HG03558 (cell line): Measurements from ENCODE around the gene RBL1.
"Not testable (repeated sequence)": the region's sequence is repeated elsewhere in the genome, so short reads cannot be mapped to it uniquely, and the experiment has no call there.

ENCODE experiments used
- ATAC-seq: cut with Tn5 transposase; IDR thresholded peaks from one replicate; pipeline ENCODE4 v1.9.1; 2021; ENCODE audit warnings: moderate number of reproducible peaks; ENCODE audit not compliant: unreplicated experiment; ENCODE audit errors: extremely low read depth

The RBL1 gene

DNA sequence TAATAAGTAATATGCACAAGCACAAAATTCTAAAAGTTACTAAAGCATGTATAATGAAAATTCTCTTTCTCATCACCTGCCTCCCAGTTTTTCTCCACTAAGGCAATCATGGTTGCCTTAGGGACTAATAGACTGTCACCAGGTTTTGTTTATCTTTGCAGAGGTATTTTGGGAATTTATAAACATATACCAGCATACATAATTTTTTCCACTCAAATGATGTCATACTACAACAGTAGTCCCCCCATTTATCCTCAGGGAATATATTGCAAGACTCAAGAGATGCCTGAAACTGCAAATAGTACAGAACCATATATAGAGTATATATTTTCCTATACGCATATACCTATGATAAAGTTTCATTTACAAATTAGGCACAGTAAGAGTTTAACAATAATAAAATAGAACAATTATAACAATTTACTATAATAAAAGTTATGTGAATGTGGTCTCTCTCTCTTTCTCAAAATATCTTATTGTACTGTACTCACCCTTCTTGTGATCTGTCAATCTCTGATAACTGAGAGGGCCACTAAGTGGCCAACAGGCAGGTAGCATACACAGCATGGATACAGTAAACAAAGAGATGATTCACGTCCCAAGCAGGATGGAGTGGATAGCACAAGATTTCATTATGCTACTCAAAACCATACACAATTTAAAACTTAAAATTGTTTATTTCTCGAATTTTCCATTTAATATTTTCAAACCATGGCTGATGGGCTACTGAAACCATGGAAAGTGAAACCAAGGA, 19.7 kb downstream of the RBL1 start:
- no peak for ATAC-seq

DNA sequence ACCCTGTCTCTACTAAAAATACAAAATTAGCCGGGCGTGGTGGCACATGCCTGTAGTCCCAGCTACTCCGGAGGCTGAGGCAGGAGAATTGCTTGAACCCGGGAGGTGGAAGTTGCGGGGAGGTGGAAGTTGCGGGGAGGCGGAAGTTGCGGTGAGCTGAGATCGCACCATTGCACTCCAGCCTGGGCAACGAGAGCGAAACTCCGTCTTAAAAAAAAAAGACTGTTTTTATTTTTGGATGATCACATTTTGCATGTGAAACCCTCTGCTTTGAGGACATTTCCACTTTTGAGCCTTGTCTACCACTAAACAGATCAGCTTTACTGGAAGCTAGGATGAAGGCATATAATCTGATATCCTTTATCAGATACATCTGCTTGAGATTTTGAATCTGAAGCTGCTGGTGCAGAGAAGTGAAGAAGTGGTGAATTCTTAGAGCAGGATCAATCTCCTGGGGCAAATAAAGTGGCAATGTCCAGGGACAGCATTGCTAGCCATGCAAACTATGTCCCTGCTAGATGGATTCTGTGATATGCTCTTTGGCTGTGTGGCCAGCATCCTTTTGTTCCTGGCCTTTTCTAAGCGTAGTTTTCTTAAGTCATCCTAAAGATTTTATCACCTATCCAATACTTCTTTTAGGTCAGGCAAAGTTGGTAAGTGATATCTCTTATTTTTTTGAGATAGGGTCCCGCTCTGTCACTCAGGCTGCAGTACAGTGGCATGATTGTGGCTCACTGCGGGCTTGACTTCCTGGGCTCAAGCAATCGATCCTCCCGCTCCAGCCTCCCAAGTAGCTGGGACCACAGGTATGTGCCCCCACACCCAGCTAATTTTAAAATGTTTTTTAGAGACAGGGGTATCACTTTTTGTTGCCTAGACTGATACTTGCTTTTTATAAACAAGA, 23.3 kb downstream of the RBL1 start:
- no peak for ATAC-seq

DNA sequence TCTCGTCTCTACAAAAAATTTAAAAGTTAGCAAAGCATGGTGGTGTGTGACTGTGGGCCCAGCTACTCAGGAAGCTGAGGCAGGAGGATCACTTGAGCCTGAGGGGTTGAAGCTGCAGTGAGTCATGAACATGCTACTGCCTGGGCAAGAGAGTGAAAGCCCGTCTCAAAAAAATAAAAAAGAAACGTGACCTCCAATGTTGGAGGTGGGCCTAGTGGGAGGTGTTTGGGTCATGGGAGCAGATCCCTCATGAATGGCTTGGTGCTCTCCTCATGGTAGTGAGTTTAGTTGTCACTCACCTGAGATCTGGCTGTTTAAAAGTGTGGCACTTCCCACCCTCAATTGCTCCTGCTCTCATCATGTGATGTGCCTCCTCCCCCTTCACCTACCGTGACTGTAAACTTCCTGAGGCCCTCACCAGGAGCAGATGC, 24.3 kb downstream of the RBL1 start:
- ATAC-seq = no peak

DNA sequence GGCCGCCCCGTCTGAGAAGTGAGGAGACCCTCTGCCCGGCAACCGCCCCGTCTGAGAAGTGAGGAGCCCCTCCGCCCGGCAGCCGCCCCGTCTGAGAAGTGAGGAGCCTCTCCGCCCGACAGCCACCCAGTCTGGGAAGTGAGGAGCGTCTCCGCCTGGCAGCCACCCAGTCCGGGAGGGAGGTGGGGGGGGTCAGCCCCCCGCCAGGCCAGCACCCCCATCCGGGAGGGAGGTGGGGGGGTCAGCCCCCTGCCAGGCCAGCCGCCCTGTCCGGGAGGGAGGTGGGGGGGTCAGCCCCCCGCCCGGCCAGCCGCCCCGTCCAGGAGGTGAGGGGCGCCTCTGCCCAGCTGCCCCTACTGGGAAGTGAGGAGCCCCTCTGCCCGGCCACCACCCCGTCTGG, 26.2 kb downstream of the RBL1 start:
- not testable (repeated sequence) for ATAC-seq

DNA sequence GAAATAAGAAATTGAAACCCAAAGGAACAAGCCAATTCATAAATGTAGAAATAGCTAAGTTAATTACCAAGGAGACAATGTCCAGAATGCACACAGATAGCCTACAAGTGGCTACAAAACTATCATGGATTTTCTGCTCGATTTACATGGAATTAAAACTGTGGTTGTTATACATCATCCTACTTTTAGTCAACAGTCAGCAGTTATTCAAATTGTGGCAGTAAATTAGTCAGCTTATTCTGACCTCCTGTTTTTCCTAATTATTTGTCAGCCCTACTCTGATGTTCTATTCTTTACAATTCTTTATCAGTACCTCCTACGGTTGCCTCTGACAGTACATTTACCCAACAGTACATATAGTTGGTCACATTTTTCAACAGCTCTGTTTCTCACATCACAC, 29.6 kb downstream of the RBL1 start:
- no peak for ATAC-seq

DNA sequence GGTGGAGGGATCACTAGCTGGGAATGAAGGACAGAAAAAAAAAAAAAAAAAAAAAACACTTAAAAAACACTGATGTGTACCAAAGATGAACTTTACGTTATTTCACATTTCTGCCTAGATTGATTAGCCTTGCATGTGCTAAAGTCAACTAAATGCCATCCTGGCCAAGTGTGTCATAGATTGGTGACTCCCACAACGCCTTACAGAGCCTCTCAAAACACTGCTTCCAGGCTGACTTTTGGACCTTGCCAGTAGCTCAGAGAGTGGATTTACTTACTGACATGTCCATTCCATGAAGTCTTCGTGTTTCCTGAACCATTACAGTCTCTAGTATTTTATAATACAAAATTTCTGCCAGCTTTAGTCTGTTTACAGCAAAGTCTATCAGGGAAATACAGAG, 40.5 kb downstream of the RBL1 start:
- no peak for ATAC-seq

DNA sequence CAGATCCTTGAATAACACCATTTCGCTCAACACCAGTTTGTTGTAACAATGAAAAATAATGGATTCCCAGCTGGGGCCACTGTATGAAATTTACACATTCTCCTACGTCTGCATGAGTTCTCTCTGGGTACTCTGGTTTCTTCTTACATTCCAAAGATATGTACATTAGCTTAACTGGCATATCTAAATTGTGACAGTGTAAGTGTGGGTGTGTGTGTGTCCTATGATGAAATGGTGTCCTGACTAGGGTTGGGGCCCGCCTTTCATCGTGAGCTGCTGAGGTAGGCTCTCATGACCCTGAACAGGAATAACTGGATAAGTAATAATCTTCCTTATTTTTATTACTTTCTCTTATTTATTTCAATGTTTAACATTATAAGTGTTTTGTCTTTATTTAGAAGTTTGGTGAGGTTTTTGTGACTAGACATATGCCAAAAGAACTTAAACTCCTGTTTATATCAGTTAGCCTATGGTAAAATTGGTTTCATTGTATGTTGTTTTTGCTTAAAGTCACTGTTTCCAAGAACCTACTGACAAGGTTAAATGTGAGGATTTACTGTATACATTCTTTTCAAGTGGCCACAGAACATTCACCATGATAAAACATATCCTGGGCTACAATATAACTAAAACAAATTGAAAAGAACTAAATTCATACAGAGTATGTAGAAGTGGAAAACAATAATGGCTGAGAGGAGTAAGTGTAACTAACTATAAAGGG, 42.4 kb downstream of the RBL1 start:
- no peak for ATAC-seq

DNA sequence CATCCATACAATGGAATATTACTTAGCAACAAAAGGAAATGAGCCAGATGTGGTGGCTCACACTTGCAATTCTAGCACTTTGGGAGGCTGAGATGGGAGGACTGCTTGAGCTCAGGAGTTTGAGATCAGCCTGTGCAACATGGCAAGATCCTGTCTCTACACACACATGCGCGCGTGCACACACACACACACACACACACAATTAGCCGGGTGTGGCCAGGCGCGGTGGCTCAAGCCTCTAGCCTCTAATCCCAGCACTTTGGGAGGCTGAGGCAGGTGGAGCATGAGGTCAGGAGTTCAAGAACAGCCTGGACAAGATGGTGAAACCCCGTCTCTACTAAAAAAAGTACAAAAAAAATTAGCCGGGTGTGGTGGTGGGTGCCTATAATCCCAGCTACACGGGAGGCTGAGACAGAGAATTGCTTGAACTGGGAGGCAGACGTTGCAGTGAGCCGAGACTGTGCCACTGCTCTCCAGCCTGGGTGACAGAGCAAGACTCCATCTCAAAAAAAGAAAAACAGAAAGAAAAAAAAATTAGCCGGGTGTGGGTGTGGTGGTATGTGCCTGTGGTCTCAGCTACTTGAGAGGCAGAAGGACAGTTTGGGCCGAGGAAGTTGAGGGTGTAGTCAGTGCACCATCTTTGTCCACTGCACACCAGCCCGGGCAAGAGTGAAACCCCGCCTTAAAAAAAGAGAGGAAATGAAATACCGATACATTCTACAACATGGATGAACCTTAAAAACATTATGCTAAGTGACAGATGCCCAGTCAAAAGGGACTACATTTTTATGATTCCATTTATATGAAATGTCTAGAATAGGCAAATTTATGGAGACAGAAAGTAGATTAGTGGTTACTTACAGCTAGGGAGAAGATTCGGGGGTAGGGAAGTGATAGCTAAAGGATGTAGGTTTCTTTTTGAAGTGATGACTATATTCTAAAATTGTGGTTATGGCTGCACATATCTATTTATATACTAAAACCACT, 52.5 kb downstream of the RBL1 start:
- ATAC-seq = peak; percentile 23

DNA sequence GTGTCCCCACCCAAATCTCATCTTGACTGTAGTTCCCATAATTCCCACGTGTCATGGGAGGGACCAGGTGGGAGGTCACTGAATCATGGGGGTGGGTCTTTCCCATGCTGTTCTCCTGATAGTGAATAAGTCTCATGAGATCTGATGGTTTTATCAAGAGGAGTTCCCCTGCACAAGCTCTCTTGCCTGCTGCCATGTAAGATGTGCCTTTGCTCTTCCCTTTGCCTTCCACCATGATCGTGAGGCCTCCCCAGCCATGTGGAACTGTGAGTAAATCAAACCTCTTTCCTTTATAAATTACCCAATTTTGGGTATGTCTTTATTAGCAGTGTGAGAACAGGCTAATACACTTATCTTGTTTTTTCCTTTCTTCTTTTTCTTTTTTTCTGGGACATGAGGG, 56.4 kb downstream of the RBL1 start:
- ATAC-seq = not testable (repeated sequence)

DNA sequence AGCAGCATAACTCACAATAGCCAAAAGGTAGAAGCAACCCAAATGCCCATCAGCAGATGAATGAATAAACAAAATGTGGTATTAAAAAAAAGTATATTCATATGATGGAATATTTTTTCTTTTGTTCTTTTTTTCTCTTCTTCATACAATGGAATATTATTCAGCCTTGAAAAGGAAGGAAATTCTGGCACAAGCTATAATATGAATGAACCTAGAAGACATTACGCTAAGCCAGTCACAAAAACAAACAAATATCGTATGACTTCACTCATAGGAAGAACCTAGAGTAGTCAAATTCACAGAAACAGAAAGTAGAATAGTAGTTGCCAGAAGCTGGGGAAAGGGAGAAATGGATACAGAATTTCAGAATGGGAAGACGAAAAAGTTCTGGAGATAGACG, 63.7 kb downstream of the RBL1 start:
- no peak for ATAC-seq

DNA sequence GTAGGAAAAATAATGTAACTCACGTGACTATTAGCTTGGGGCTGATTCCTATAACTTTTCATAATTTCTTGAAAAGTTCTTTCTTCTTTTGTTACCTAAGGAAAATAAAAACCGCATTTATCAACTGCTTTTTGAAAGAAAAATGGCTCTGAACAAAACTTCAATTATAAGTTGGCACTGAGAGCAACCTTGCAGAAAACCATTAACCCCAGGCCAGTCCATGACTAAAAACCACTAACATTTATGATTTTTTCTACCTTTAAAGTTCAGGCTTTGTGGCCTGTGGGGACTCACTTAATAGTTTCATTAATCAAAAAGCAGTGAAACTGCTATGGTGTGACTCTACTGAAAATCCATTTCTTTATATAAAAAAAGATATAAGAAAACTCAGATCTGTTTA, 75.2 kb downstream of the RBL1 start:
- no peak for ATAC-seq

DNA sequence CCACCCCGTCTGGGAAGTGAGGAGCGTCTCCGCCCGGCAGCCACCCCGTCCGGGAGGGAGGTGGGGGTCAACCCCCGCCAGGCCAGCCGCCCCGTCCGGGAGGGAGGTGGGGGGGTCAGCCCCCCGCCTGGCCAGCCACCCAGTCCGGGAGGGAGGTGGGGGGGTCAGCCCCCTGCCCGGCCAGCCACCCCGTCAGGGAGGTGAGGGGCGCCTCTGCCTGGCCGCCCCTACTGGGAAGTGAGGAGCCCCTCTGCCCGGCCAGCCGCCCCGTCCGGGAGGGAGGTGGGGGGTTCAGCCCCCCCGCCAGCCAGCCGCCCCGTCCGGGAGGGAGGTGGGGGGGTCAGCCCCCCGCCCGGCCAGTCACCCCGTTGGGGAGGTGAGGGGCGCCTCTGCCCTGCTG, 83.2 kb downstream of the RBL1 start:
- ATAC-seq = not testable (repeated sequence)

DNA sequence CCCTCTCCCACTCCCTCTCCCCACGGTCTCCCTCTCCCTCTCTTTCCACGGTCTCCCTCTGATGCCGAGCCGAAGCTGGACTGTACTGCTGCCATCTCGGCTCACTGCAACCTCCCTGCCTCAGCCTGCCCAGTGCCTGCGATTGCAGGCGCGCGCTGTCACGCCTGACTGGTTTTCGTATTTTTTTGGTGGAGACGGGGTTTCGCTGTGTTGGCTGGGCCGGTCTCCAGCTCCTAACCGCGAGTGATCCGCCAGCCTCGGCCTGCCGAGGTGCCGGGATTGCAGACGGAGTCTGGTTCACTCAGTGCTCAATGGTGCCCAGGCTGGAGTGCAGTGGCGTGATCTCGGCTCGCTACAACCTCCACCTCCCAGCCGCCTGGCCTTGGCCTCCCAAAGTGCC, 83.9 kb downstream of the RBL1 start:
- ATAC-seq = not testable (repeated sequence)

DNA sequence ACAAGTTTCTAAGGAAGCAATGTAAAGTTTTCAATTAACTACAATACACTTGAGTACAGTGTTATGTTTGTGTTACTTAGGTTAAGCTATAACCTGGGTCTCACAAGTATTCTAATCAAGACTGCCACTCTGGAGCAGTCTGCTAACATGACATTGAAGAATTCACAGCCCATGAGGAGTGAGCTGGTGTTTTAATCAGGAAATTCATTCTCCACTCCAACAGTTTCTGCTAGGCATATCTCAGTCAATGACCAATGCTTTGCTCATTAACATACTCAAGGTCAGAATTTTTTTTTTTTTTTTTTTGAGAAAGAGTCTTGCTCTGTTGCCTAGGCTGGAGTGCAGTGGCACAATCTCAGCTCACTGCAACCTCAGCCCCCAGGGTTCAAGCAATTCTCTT, 84.7 kb downstream of the RBL1 start:
- no peak for ATAC-seq

DNA sequence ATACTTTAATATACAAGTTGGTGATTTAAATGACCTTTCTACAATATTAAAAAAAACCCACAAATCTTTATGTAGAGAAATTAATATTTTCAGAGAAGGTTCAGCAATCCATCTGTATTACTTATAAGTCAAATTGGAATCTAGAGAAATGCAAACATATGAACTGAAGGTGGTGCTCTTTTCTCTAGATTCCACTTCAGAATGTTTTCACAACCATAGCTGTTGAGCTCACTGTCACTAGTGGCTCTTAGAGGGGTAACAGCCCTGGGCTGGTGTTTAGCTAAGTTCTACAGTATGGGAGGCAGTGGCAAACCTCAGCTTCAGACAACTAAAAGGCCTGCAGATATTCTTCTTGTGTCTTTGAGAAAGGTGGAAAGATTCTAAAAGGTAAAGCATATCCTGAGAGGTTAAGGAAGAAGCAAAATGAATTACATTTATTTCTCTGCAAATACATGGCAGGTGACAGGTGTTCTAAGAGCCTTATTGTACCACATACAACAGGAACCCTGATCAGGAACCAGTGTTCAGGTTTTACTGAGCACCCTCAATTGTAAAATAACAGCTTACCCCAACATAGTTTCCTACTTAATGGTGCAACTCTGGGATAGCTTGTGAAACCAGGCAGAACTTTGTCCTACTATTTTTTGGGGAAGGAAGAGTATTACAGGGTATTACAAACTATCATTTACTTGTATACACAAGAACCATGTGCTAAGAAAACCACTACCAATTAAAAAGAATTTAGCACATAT, 87.7 kb downstream of the RBL1 start:
- ATAC-seq = no peak

DNA sequence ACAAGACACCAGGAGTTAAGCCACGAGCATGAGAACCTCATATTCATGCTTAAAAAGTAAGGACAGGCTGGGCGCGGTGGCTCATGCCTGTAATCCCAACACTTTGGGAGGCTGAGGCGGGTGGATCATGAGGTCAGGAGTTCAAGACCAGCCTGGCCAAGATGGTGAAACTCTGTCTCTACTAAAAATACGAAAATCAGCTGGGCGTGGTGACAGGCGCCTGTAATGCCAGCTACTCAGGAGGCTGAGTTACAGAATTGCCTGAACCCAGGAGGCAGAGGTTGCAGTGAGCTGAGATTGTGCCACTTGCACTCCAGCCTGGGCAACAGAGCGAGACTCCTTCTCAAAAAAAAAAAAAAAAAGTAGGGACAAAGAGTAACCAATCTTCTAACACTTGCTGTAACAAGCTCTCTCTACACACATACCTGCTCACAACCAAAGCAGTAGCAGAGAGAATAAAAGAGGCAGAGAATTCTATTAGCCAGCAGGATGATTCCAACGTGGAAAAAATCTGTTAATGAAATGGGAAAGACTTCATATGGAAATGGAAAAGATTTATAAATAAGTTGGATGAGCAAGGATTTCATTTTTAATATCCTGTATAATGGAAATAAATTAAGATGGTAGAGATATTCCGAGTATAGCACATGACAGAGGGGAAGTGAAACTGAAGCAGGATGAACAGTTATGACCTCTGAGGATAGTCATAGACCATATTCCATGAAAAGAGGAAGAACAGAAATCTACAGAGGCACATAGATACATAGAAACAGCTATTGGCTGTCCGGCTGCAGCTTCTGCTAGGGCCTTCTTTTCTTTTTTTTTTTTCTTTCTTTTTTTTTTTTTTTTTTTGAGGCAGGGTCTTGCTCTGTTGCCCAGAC, 90.5 kb downstream of the RBL1 start:
- ATAC-seq = not testable (repeated sequence)

DNA sequence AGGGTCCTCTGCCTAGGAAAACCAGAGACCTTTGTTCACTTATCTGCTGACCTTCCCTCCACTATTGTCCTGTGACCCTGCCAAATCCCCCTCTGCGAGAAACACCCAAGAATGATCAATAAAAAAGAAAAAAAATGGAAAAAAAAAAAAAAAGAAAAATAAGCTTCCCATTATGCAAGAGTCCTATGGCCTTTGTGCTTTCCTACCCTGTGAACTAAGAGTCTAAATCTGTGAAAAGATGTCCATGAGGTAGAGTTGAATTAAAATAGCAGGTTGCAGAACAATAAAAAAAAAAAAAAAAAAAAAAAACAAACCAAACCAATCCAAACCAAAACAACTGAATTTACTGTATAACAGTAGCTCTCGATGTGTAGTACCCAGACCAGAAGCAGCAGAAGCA, 94.2 kb downstream of the RBL1 start:
- ATAC-seq = not testable (repeated sequence)

DNA sequence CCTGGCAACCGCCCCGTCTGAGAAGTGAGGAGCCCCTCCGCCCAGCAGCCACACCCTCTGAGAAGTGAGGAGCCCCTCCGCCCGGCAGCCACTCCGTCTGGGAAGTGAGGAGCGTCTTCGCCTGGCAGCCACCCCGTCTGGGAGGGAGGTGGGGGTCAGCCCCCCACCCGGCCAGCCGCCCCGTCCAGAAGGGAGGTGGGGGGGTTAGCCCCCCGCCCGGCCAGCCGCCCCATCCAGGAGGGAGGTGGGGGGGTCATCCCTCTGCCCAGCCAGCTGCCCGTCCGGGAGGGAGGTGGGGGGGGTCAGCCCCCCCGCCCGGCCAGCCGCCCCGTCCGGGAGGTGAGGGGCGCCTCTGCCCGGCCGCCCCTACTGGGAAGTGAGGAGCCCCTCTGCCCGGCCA, 95.6 kb downstream of the RBL1 start:
- ATAC-seq = not testable (repeated sequence)
